Liver (tissue), 9 donors: ENCODE measurements around the gene MARVELD3. TPM values are rescaled to one million over a fixed set of nuclear protein-coding genes. Genes with fewer than 3 reads are reported as not detected.

ENCODE experiments used
- DNase-seq: peaks from one replicate; pipeline ENCODE4 v3.0.0-alpha.2; 2017; ENCODE audit warnings: low spot score
- H3K27ac ChIP-seq, 2 donors: one replicate each; pipeline ENCODE4 v1.7.0; 2013; ENCODE audit warnings: inconsistent platforms in 2 of 2, low read length in 2 of 2, control low read depth in 1 of 2, low read depth in 1 of 2, mild to moderate bottlenecking in 1 of 2
- H3K27me3 ChIP-seq, 4 donors: one replicate each; pipeline versions ENCODE4 v1.6.1 to v1.7.0; 2013; ENCODE audit warnings: low read length in 3 of 4, inconsistent platforms in 1 of 4, mild to moderate bottlenecking in 1 of 4, moderate library complexity in 1 of 4; ENCODE audit not compliant: control insufficient read depth in 4 of 4, insufficient read depth in 4 of 4
- H3K36me3 ChIP-seq, 4 donors: one replicate each; pipeline versions ENCODE4 v1.6.1 to v1.7.0; 2013; ENCODE audit warnings: low read length in 3 of 4, mild to moderate bottlenecking in 3 of 4, low read depth in 1 of 4, moderate library complexity in 1 of 4; ENCODE audit not compliant: control insufficient read depth in 4 of 4, insufficient read depth in 3 of 4
- H3K4me1 ChIP-seq, 4 donors: one replicate each; pipeline versions ENCODE4 v1.6.1 to v1.7.0; 2013; ENCODE audit warnings: low read length in 3 of 4, mild to moderate bottlenecking in 3 of 4, moderate library complexity in 1 of 4; ENCODE audit not compliant: control insufficient read depth in 4 of 4, insufficient read depth in 4 of 4
- H3K4me3 ChIP-seq, 3 donors: one replicate each; pipeline versions ENCODE4 v1.6.1 to v1.7.0; 2013; ENCODE audit warnings: low read length in 3 of 3, control low read depth in 1 of 3, low read depth in 1 of 3, mild to moderate bottlenecking in 1 of 3
- H3K9ac ChIP-seq, 2 donors: one replicate each; pipeline ENCODE4 v1.7.0; 2013; ENCODE audit warnings: low read length in 2 of 2, mild to moderate bottlenecking in 2 of 2, moderate library complexity in 2 of 2, control low read depth in 1 of 2, low read depth in 1 of 2
- H3K9me3 ChIP-seq, 4 donors: one replicate each; pipeline versions ENCODE4 v1.6.1 to v1.7.0; 2013; ENCODE audit warnings: low read length in 3 of 4; ENCODE audit not compliant: control insufficient read depth in 4 of 4
- ATF3 ChIP-seq: IDR thresholded peaks from 2 replicates; pipeline ENCODE4 v1.6.1; 2016; ENCODE audit warnings: antibody characterized with exemption
- CTCF ChIP-seq: fragments of 150-350 bp; IDR thresholded peaks from 2 replicates; pipeline ENCODE4 v1.5.1; 2017; ENCODE audit warnings: improper control_type of control experiment, low read depth, low read length; ENCODE audit not compliant: missing input control
- EGR1 ChIP-seq, 2 donors: IDR thresholded peaks; 2 replicates each; pipeline ENCODE4 v1.6.1; 2016 to 2018; ENCODE audit warnings: antibody characterized with exemption in 2 of 2, low read depth in 2 of 2
- FOXA1 ChIP-seq: IDR thresholded peaks from 2 replicates; pipeline ENCODE4 v1.6.1; 2016; ENCODE audit warnings: antibody characterized with exemption
- FOXA2 ChIP-seq: IDR thresholded peaks from 2 replicates; pipeline ENCODE4 v1.6.1; 2016; ENCODE audit warnings: antibody characterized with exemption
- GABPA ChIP-seq, 2 donors: IDR thresholded peaks in 1 of 2; conservative IDR thresholded peaks in 1 of 2; 2 replicates each; pipeline ENCODE4 v1.6.1; 2016; ENCODE audit warnings: antibody characterized with exemption in 2 of 2, mild to moderate bottlenecking in 1 of 2, moderate library complexity in 1 of 2
- HNF4A ChIP-seq, 2 donors: conservative IDR thresholded peaks; 2 replicates each; pipeline ENCODE4 v1.6.1; 2016; ENCODE audit warnings: antibody characterized with exemption in 2 of 2, mild to moderate bottlenecking in 2 of 2
- HNF4G ChIP-seq: IDR thresholded peaks from 2 replicates; pipeline ENCODE4 v1.6.1; 2016; ENCODE audit warnings: antibody characterized with exemption
- JUND ChIP-seq, 2 donors: IDR thresholded peaks; 2 replicates each; pipeline ENCODE4 v1.6.1; 2016; ENCODE audit warnings: antibody characterized with exemption in 2 of 2
- MAX ChIP-seq: IDR thresholded peaks from 2 replicates; pipeline ENCODE4 v1.6.1; 2016; ENCODE audit warnings: antibody characterized with exemption
- NR2F2 ChIP-seq: IDR thresholded peaks from 2 replicates; pipeline ENCODE4 v1.6.1; 2016; ENCODE audit warnings: antibody characterized with exemption
- RAD21 ChIP-seq, 2 donors: IDR thresholded peaks; 2 replicates each; pipeline ENCODE4 v1.6.1; 2016; ENCODE audit warnings: antibody characterized with exemption in 2 of 2, mild to moderate bottlenecking in 2 of 2
- REST ChIP-seq: IDR thresholded peaks from 2 replicates; pipeline ENCODE4 v1.6.1; 2016; ENCODE audit warnings: antibody characterized with exemption, mild to moderate bottlenecking
- RXRA ChIP-seq, 2 donors: IDR thresholded peaks; 2 replicates each; pipeline ENCODE4 v1.6.1; 2017 to 2018; ENCODE audit warnings: antibody characterized with exemption in 2 of 2, mild to moderate bottlenecking in 1 of 2
- SP1 ChIP-seq: IDR thresholded peaks from 2 replicates; pipeline ENCODE4 v1.6.1; 2018; ENCODE audit warnings: antibody characterized with exemption, mild to moderate bottlenecking
- TAF1 ChIP-seq: conservative IDR thresholded peaks from 2 replicates; pipeline ENCODE4 v1.6.1; 2016; ENCODE audit warnings: antibody characterized with exemption, mild to moderate bottlenecking
- YY1 ChIP-seq: IDR thresholded peaks from 2 replicates; pipeline ENCODE4 v1.6.1; 2016; ENCODE audit warnings: antibody characterized with exemption, mild to moderate bottlenecking
- WGBS: extraction: QIAGEN DNeasy Blood & Tissue Kit; methylation state at CpG from one replicate; pipeline ENCODE4 v1.1.7; 2013; 5-methylcytosine and 5-hydroxymethylcytosine counted together
- polyA plus RNA-seq, 2 donors: library from polyadenylated mRNA; stranded (reverse) in 1 of 2; unstranded in 1 of 2; fragments of 200-250 nt in 1 of 2; fragments of >200 nt in 1 of 2; fragmentation: Nextera tagmentation in 1 of 2; extraction: Ambion mirVana in 1 of 2; gene quantifications; one replicate each; pipeline versions ENCODE4 v1.2.1 to v1.2.3, GENCODE V29; 2013 to 2015
- total RNA-seq, 2 donors: library from RNA; depleted of rRNA; stranded (reverse); fragments of >200 nt; gene quantifications; one replicate each; pipeline ENCODE4 v1.2.3, GENCODE V29; 2014
- donor health status: healthy.
- donor health status: healthy.
- donor health status: healthy.
- donor health status: healthy.
- donor health status: healthy.

The MARVELD3 gene
- total and polyA plus RNA-seq, 4 donors, result 1.8 to 4.9 (median 4.1) TPM

GRCh38 chr16:71672125-71672524 lies 46.1 kb downstream of the MARVELD3 start:
- 75% methylated on average over 3 of the region's 3 CpGs for WGBS

GRCh38 chr16:71672803-71673581 lies 47.0 kb downstream of the MARVELD3 start:
- Histone ChIP-seq H3K4me3 (no peak overlapping the region), H3K36me3 (peaks cover 0 to 11% (median 3%) of the 10 kb centered on the region in 4 donors)
- WGBS, result 96% methylated on average over 5 of the region's 5 CpGs

More at GRCh38 chr16:71672125-71672524, 46.1 kb downstream of the MARVELD3 start:
- no peak overlapping the region for H3K4me3 ChIP-seq
- peaks cover 0 to 11% (median 3%) of the 10 kb centered on the region in 4 donors for H3K36me3 ChIP-seq
- no peaks in the 10 kb centered on the region for H3K27me3 ChIP-seq
- no peak overlapping the region for H3K9ac ChIP-seq
- no peaks in the 10 kb centered on the region for H3K9me3 ChIP-seq
- DNase-seq, result no peak
- no peak overlapping the region for H3K27ac ChIP-seq
- no peak for TF ChIP-seq FOXA2
- TF ChIP-seq TAF1, result no peak
- no peak for TF ChIP-seq MAX
- TF ChIP-seq ATF3, result no peak
- no peak for TF ChIP-seq FOXA1
- TF ChIP-seq YY1, result no peak
- TF ChIP-seq GABPA (IDR thresholded peaks at IDR 0.05 in 1 of 2, conservative IDR thresholded peaks at IDR 0.05 in 1 of 2), result no peak
- no peak for TF ChIP-seq NR2F2
- TF ChIP-seq HNF4G, result no peak
- TF ChIP-seq EGR1 (IDR thresholded peaks at IDR 0.05; ENCODE audit: low read depth in 2 of 2), result no peak
- TF ChIP-seq SP1, result no peak
- peaks cover 0 to 13% (median 3%) of the 10 kb centered on the region in 4 donors for H3K4me1 ChIP-seq

More at GRCh38 chr16:71672803-71673581, 47.0 kb downstream of the MARVELD3 start:
- Histone ChIP-seq H3K27me3 (no peaks in the 10 kb centered on the region), H3K27ac (no peak overlapping the region), H3K9me3 (no peaks in the 10 kb centered on the region), H3K9ac (no peak overlapping the region), H3K4me1 (peaks cover 0 to 9% (median 0%) of the 10 kb centered on the region in 4 donors)
- DNase-seq, result no peak
- TF ChIP-seq EGR1 (IDR thresholded peaks at IDR 0.05; ENCODE audit: low read depth in 2 of 2) (no peak), JUND (IDR thresholded peaks at IDR 0.05) (no peak), RAD21 (IDR thresholded peaks at IDR 0.05) (no peak), YY1 (no peak), RXRA (IDR thresholded peaks at IDR 0.05) (no peak), FOXA2 (no peak), REST (no peak), SP1 (no peak), CTCF (no peak), HNF4A (conservative IDR thresholded peaks at IDR 0.05) (no peak)
